ENCODE measurements around the gene TOP2A.
A peak's percentile ranks its signal among the peaks of the same experiment; 100 is the strongest.
"Not testable (repeated sequence)": the region's sequence is repeated elsewhere in the genome, so short reads cannot be mapped to it uniquely, and the experiment has no call there.

TOP2A gene

GRCh38 chr17:40425741-40426140, 8.0 kb upstream of the TOP2A start:
- no peak for DNase-seq

DNA sequence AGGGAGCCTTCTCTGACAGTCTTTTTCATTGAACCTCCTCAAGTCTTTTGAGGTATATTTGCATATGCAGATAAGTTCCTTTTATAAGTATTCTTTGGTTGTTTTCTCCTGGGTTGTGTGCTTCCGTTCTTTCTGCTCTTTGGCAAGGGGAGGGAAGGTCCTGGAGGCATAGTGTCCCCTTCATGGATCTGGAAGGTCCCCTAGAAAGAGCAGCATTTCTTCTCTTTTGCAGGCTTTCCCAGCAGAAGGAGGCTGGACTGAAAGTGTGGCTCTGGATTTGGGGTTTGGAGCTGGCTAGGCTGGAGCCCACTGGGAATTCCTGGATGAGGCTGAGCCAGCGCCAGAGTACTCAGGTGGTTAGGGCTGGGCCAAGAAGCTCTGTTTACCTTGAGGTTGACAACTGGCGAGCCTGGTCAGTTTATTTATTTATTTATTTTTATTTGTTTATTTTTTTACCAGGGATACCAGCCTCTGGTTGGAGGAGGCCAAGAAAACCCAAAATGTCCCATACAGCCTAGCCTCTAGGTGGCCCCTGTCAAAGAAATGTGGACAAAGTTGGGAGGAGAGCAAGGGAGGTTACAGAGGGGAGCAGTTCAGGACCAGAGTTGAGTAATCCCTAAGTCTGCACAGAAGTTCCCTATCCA, 5.4 kb upstream of the TOP2A start:
- DNase-seq = no peak

- DNase-seq = no peak
These were observed 2.0 kb upstream of the TOP2A start for GRCh38 chr17:40419559-40420331.

GRCh38 chr17:40418428-40418706, 671 bp upstream of the TOP2A start:
- DNase-seq = no peak

GRCh38 chr17:40417258-40417608, 463 bp downstream of the TOP2A start:
- no peak for DNase-seq

DNA sequence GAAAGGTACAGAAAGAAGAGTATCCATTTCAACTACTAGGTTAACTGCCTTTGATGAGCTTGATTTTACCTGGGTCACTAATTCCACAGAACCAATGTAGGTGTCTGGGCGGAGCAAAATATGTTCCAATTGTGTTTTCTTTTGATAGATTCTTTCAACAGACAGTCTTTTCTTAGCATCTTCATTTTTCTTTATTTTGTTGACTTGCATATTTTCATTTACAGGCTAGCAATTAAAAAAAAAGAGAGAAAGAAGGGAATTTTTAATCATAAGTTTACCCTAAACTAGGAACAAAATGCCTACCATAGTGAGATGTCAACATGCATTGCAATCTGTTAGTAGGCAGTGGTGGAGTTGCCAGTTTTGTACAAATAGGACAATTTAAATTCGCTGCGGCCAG, 1.0 kb downstream of the TOP2A start:
- no peak for DNase-seq

GRCh38 chr17:40415390-40415789, 2.3 kb downstream of the TOP2A start:
- peak; percentile 76 for DNase-seq

DNA sequence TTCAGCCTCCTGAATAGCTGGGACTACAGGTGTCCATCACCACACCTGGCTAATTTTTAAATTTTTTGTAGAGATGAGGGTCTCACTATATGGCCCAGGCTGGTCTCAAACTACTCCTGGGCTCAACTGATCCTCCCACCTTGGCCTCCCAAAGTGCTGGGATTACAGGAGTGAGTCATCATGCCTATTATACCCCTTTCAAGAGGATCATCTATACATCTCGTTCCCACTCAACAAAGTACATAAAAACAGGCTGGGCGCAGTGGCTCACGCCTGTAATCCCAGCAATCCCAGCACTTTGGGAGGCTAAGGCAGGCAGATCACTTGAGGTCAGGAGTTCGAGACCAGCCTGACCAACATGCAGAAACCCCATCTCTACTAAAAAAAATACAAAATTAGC, 3.4 kb downstream of the TOP2A start:
- DNase-seq = not testable (repeated sequence)

DNA sequence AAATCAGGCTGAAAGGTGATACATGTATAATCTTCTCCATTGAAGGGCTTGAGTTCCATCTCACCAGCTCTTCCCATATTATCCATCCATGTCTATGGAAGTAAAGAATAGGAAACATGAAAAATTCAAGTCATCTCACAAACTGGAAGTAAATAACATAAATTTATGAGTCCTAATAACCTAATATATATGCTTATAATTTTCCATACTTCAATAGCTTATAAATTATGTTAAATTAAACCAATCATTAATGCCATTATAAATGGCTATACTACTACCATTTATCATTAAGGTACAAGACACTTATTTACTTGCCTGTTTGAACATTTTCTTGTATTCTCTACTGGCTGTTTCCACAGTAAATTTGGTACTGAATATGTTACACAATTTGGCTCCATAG, 4.8 kb downstream of the TOP2A start:
- DNase-seq = no peak

DNA sequence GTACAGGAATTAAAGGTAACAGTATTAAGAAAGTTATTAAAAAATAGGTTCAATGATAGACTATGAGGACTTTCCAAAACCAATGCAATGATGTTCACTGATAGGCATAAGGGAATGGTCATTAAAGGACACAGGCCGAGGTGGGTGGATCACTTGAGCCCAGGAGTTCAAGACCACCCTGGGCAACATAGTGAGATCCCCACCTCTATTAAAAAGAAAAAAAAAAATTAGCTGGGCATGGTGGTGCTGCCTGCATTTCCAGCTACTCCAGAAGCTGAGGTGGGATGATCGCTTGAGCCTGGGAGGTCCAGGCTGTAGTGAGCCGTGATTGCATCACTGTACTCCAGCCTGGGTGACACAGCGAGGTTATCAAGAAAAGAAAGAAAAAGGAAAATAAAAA, 5.9 kb downstream of the TOP2A start:
- DNase-seq = no peak

- no peak for DNase-seq
These were observed 7.6 kb downstream of the TOP2A start for GRCh38 chr17:40410082-40410481.

- DNase-seq = not testable (repeated sequence)
These were observed 8.2 kb downstream of the TOP2A start for GRCh38 chr17:40409540-40409939.

- DNase-seq = no peak
These were observed 10.2 kb downstream of the TOP2A start for GRCh38 chr17:40407460-40407859.

GRCh38 chr17:40404003-40404402, 13.7 kb downstream of the TOP2A start:
- no peak for DNase-seq

GRCh38 chr17:40402668-40403067, 15.0 kb downstream of the TOP2A start:
- peak; percentile 41 for DNase-seq

DNA sequence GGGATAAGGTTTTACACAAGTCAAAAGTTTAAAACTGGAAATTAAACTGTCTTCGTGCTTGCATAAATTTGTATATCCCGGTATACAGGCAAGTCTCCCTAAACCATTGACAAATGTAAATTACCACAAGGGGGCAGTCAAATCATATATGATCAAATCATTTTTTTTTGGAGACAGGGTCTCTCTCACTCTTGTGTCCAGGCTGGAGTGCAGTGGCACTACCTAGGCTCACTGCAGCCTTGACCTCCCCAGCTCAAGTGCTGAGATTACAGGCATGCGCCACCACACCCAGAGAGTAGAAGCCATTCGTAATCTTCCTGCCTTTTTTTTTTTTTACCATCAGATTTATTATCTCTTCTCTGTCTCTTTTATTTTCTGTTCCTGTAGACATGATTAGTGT, 18.5 kb downstream of the TOP2A start:
- peak; percentile 53 for DNase-seq

GRCh38 chr17:40386555-40386954, 31.1 kb downstream of the TOP2A start:
- DNase-seq = not testable (repeated sequence)

DNA sequence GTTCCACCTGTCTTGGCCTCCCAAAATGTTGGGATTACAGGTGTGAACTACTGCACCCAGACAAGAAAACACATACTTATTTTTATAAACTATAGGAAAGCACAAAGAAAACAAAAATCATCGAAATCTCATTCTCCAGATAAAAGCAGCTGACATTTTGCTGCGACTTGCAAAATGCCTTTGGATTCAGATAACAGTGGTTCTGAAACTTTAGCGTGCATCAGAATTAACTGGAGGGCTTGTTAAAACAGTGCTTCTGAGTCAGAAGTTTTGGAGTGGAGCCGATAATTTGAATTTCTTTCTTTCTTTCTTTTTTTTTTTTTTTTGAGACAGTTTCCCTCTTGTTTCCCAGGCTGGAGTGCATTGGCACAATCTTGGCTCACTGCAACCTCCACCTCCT, 35.4 kb downstream of the TOP2A start:
- DNase-seq = no peak

DNA sequence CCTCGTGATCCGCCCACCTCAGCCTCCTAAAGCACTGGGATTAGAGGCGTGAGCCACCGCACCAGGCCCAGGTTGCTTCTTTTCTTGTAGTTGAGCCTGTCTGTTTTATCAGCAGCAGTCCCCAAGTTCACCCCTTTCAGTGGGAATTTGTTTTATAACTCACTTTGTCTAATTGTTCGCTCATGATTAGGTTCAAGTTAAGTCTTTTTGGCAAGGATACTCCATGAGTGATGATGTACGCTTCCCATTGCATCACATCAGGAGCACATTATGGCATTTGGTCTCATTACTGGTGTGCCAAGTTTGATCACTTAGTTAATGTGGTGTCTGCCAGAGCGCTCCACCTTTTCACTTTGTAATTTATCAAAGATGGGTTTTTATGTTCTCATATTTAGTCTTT, 38.7 kb downstream of the TOP2A start:
- DNase-seq = no peak

- no peak for DNase-seq
These were observed 39.9 kb downstream of the TOP2A start for GRCh38 chr17:40377832-40378231.

- DNase-seq = peak; percentile 39
These were observed 41.2 kb downstream of the TOP2A start for GRCh38 chr17:40376541-40376940.

DNA sequence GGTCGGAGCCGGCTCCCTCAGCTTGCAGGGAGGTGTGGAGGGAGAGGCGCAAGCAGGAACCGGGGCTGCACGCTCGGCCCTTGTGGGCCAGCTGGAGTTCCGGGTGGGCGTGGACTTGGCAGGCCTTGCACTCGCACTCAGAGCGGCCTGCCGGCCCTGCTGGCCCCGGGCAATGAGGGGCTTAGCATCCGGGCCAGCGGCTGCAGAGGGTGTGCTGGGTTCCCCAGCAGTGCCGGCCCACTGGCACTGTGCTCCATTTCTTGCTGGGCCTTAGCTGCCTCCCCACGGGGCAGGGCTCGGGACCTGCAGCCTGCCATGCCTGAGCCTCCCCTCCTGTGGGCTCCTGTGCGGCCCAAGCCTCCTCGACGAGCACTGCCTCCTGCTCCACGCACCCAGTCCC, 41.9 kb downstream of the TOP2A start:
- DNase-seq = not testable (repeated sequence)

- no peak for DNase-seq
These were observed 42.7 kb downstream of the TOP2A start for GRCh38 chr17:40374821-40375498.

GRCh38 chr17:40373999-40374398, 43.7 kb downstream of the TOP2A start:
- no peak for DNase-seq

GRCh38 chr17:40373324-40373723, 44.4 kb downstream of the TOP2A start:
- no peak for DNase-seq

Data from CD4-positive, alpha-beta T cell treated with Interleukin-17A for 1 hour (primary cell).